Measurements from ENCODE around the gene PADI6.

The PADI6 gene

GRCh38 chr1:17346046-17346789 lies 25.8 kb upstream of the PADI6 start:
- Histone ChIP-seq H3K27me3 (ENCODE audit: low read depth, low read length) (no peaks in the 10 kb centered on the region), H3K27ac (ENCODE audit: low read length) (no peak overlapping the region), H3K9me3 (ENCODE audit: control insufficient read depth in 1 of 2, low read length in 2 of 2) (peaks cover 0 to 3% of the 10 kb centered on the region in 2 donors), H3K4me3 (ENCODE audit: low read depth in 1 of 2, low read length in 2 of 2) (no peak overlapping the region), H3K4me1 (ENCODE audit: control insufficient read depth in 1 of 2, insufficient read depth in 2 of 2, low read length in 2 of 2) (no peaks in the 10 kb centered on the region), H3K36me3 (ENCODE audit: control insufficient read depth in 1 of 2, insufficient read depth in 2 of 2, low read length in 2 of 2) (no peaks in the 10 kb centered on the region)

DNA sequence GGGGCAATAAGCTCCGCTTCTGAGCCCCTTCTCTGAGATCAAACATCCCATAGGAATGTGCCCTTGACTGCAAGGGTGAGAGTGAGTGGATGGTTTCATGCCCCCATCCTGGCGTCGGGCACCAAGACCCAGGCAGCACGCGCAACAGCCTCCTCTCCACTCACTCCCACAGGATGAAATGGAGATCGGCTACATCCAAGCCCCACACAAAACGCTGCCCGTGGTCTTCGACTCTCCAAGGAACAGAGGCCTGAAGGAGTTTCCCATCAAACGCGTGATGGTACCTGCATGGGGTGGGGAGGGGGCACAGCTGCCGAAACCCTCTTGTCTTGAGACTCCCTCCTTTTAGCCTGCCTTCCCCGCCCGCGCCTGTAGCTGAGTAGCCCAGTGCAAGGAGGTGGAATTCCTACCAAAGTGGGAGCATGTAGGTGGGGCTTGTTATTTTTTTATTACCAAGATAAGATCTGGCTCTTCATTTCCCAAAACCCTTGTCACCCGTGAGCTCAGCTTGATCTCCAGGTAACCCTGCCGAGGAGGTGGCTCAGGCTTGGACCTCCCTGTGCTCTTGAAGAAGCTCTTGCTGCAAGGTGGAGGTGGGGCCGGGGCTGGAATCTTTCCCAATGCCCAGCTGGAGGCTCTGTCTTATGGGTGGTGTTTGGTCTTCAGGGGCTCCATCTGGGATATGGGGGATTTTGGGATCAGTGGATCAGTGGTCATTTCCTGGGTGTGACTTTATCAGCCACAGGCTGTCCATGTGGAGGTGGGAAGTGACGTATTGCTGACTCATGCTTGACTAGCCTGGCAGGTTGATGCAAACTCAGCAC lies 24.0 kb upstream of the PADI6 start:
- Histone ChIP-seq H3K27ac (ENCODE audit: low read length) (no peak overlapping the region), H3K36me3 (ENCODE audit: control insufficient read depth in 1 of 2, insufficient read depth in 2 of 2, low read length in 2 of 2) (no peaks in the 10 kb centered on the region), H3K9me3 (ENCODE audit: control insufficient read depth in 1 of 2, low read length in 2 of 2) (peaks cover 0 to 3% of the 10 kb centered on the region in 2 donors), H3K27me3 (ENCODE audit: low read depth, low read length) (no peaks in the 10 kb centered on the region), H3K4me3 (ENCODE audit: low read depth in 1 of 2, low read length in 2 of 2) (no peak overlapping the region), H3K4me1 (ENCODE audit: control insufficient read depth in 1 of 2, insufficient read depth in 2 of 2, low read length in 2 of 2) (no peaks in the 10 kb centered on the region)

GRCh38 chr1:17348593-17349234 lies 23.3 kb upstream of the PADI6 start:
- H3K4me3 ChIP-seq (ENCODE audit: low read depth in 1 of 2, low read length in 2 of 2): no peak overlapping the region
- H3K4me1 ChIP-seq (ENCODE audit: control insufficient read depth in 1 of 2, insufficient read depth in 2 of 2, low read length in 2 of 2): no peaks in the 10 kb centered on the region

GRCh38 chr1:17350083-17350482 lies 21.9 kb upstream of the PADI6 start:
- Histone ChIP-seq H3K27me3 (ENCODE audit: low read depth, low read length) (no peaks in the 10 kb centered on the region), H3K4me3 (ENCODE audit: low read depth in 1 of 2, low read length in 2 of 2) (no peak overlapping the region), H3K4me1 (ENCODE audit: control insufficient read depth in 1 of 2, insufficient read depth in 2 of 2, low read length in 2 of 2) (no peaks in the 10 kb centered on the region), H3K9me3 (ENCODE audit: control insufficient read depth in 1 of 2, low read length in 2 of 2) (no peaks in the 10 kb centered on the region), H3K27ac (ENCODE audit: low read length) (no peak overlapping the region), H3K36me3 (ENCODE audit: control insufficient read depth in 1 of 2, insufficient read depth in 2 of 2, low read length in 2 of 2) (no peaks in the 10 kb centered on the region)

More at GRCh38 chr1:17348593-17349234, 23.3 kb upstream of the PADI6 start:
- H3K27ac ChIP-seq (ENCODE audit: low read length): no peak overlapping the region
- no peaks in the 10 kb centered on the region for H3K27me3 ChIP-seq (ENCODE audit: low read depth, low read length)
- no peaks in the 10 kb centered on the region for H3K36me3 ChIP-seq (ENCODE audit: control insufficient read depth in 1 of 2, insufficient read depth in 2 of 2, low read length in 2 of 2)
- peaks cover 0 to 3% of the 10 kb centered on the region in 2 donors for H3K9me3 ChIP-seq (ENCODE audit: control insufficient read depth in 1 of 2, low read length in 2 of 2)

GRCh38 chr1:17350928-17351446 lies 21.0 kb upstream of the PADI6 start:
- Histone ChIP-seq H3K36me3 (ENCODE audit: control insufficient read depth in 1 of 2, insufficient read depth in 2 of 2, low read length in 2 of 2) (no peaks in the 10 kb centered on the region), H3K27me3 (ENCODE audit: low read depth, low read length) (no peaks in the 10 kb centered on the region), H3K4me3 (ENCODE audit: low read depth in 1 of 2, low read length in 2 of 2) (no peak overlapping the region), H3K9me3 (ENCODE audit: control insufficient read depth in 1 of 2, low read length in 2 of 2) (no peaks in the 10 kb centered on the region), H3K4me1 (ENCODE audit: control insufficient read depth in 1 of 2, insufficient read depth in 2 of 2, low read length in 2 of 2) (no peaks in the 10 kb centered on the region), H3K27ac (ENCODE audit: low read length) (no peak overlapping the region)

DNA sequence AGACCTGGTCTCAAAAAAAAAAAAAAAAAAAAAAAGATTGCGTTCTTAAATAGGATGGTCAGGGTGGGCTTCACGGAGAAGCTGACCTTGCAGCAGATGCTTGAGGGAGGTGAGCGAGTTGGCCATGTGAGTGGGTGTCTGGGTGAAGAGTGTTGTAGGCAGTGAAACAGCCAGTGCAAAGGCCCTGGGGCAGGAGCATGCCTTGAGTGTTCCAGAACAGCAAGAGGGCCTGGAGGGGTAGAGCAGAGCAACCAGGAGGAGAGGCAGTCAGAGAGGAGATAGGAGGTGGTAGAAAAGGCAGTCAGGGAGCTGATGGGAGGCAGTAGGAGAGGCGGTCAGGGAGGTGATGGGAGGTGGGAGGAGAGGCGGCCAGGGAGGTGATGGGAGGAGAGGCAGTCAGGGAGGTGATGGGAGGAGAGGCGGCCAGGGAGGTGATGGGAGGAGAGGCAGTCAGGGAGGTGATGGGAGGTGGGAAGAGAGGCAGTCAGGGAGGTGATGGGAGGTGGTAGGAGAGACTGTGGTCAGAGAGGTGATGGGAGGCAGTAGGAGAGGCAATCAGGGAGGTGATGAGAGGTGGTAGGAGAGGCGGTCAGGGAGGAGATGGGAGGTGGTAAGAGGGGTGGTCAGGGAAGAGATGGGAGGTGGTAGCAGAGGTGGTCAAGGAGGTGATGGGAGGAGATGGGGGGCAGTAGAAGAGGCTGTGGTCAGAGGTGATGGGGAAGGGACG lies 20.2 kb upstream of the PADI6 start:
- H3K27ac ChIP-seq (ENCODE audit: low read length): no peak overlapping the region
- no peaks in the 10 kb centered on the region for H3K36me3 ChIP-seq (ENCODE audit: control insufficient read depth in 1 of 2, insufficient read depth in 2 of 2, low read length in 2 of 2)
- no peaks in the 10 kb centered on the region for H3K9me3 ChIP-seq (ENCODE audit: control insufficient read depth in 1 of 2, low read length in 2 of 2)
- H3K4me1 ChIP-seq (ENCODE audit: control insufficient read depth in 1 of 2, insufficient read depth in 2 of 2, low read length in 2 of 2): no peaks in the 10 kb centered on the region
- H3K27me3 ChIP-seq (ENCODE audit: low read depth, low read length): no peaks in the 10 kb centered on the region
- no peak overlapping the region for H3K4me3 ChIP-seq (ENCODE audit: low read depth in 1 of 2, low read length in 2 of 2)

GRCh38 chr1:17352419-17352909 lies 19.5 kb upstream of the PADI6 start:
- Histone ChIP-seq H3K4me1 (ENCODE audit: control insufficient read depth in 1 of 2, insufficient read depth in 2 of 2, low read length in 2 of 2) (no peaks in the 10 kb centered on the region), H3K27me3 (ENCODE audit: low read depth, low read length) (no peaks in the 10 kb centered on the region), H3K4me3 (ENCODE audit: low read depth in 1 of 2, low read length in 2 of 2) (no peak overlapping the region), H3K9me3 (ENCODE audit: control insufficient read depth in 1 of 2, low read length in 2 of 2) (no peaks in the 10 kb centered on the region), H3K27ac (ENCODE audit: low read length) (no peak overlapping the region), H3K36me3 (ENCODE audit: control insufficient read depth in 1 of 2, insufficient read depth in 2 of 2, low read length in 2 of 2) (no peaks in the 10 kb centered on the region)

- Histone ChIP-seq H3K36me3 (ENCODE audit: control insufficient read depth in 1 of 2, insufficient read depth in 2 of 2, low read length in 2 of 2) (no peaks in the 10 kb centered on the region), H3K9me3 (ENCODE audit: control insufficient read depth in 1 of 2, low read length in 2 of 2) (no peaks in the 10 kb centered on the region), H3K4me3 (ENCODE audit: low read depth in 1 of 2, low read length in 2 of 2) (no peak overlapping the region), H3K4me1 (ENCODE audit: control insufficient read depth in 1 of 2, insufficient read depth in 2 of 2, low read length in 2 of 2) (no peaks in the 10 kb centered on the region), H3K27me3 (ENCODE audit: low read depth, low read length) (no peaks in the 10 kb centered on the region), H3K27ac (ENCODE audit: low read length) (no peak overlapping the region)
These were observed 16.1 kb upstream of the PADI6 start for GRCh38 chr1:17355898-17356297.

DNA sequence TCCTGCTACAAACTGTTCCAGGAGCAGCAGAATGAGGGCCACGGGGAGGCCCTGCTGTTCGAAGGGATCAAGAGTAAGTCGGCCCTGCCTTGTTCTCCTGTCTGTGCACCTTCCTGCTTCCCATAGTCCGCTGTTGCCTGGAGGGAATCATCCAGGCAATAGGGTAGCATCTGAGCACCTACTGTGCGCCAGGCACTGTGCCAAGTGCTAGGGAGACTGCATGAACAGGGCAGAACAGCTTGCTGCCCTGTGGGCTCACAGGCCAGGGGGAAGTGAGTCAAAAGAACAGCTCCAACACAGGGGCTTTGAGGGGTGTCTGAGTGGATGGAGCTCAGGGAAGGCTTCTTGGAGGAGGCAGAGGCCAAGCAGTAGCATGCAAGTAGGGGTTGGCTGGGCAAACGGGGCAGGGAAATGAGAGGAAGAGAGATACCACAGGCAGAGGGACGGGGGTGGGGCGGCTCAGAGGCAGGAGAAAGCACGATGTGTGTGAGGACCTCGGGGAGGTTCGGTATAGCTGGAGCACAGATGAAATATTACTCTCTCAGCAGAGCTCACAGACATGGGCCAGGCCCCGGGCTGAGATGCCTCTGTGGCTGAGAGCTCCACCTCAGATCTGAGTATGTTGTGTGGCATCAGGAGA lies 15.5 kb upstream of the PADI6 start:
- Histone ChIP-seq H3K36me3 (ENCODE audit: control insufficient read depth in 1 of 2, insufficient read depth in 2 of 2, low read length in 2 of 2) (no peaks in the 10 kb centered on the region), H3K4me1 (ENCODE audit: control insufficient read depth in 1 of 2, insufficient read depth in 2 of 2, low read length in 2 of 2) (no peaks in the 10 kb centered on the region), H3K27ac (ENCODE audit: low read length) (no peak overlapping the region), H3K9me3 (ENCODE audit: control insufficient read depth in 1 of 2, low read length in 2 of 2) (no peaks in the 10 kb centered on the region), H3K27me3 (ENCODE audit: low read depth, low read length) (no peaks in the 10 kb centered on the region), H3K4me3 (ENCODE audit: low read depth in 1 of 2, low read length in 2 of 2) (no peak overlapping the region)

DNA sequence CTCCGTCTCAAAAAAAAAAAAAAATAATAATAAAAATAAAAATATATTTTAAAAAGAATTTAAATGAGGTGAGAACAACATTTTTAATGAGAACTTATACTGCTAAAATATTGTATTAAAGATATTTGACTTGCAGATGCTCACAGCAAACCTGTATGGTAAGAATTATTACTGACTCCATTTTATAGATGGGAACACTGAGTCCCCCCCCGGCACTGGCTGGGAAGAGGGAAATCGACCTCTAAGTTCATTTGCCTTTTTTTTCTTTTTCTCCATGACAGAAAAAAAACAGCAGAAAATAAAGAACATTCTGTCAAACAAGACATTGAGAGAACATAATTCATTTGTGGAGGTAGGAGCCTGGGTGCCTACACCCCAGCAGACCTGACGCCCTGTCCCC lies 13.4 kb upstream of the PADI6 start:
- Histone ChIP-seq H3K4me3 (ENCODE audit: low read depth in 1 of 2, low read length in 2 of 2) (no peak overlapping the region), H3K9me3 (ENCODE audit: control insufficient read depth in 1 of 2, low read length in 2 of 2) (no peaks in the 10 kb centered on the region), H3K27me3 (ENCODE audit: low read depth, low read length) (no peaks in the 10 kb centered on the region), H3K4me1 (ENCODE audit: control insufficient read depth in 1 of 2, insufficient read depth in 2 of 2, low read length in 2 of 2) (no peaks in the 10 kb centered on the region), H3K36me3 (ENCODE audit: control insufficient read depth in 1 of 2, insufficient read depth in 2 of 2, low read length in 2 of 2) (no peaks in the 10 kb centered on the region), H3K27ac (ENCODE audit: low read length) (no peak overlapping the region)
